ENCODE measurements around the gene CYP2J2.

CYP2J2 gene

DNA sequence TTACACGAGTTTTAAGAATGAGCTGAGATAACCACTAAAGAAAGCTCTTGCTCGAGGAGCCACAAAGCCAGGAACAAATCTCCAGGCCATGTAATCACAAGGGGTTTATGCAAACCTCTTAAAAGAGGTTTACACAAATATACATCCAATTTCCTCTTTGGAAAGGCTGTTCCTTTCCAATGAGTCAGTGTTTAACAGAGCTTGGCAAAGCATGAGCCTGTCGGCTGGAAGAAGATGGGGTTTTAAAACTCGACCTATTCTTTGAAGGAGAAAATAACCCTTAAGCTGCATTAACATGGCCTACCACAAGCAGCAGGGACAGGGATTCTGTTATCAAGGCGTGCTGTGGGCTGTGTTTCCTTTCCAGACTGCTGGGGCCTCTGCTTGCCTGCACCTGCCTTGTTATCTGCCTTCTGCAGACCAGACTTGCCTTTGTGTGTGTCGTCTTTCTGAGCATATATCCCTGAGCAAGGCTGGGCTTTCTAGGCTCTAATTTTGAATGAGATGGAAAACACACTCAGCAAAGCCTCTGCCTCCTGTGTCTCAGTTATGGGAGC is 40.6 kb upstream of the CYP2J2 start:
- no peak for DNase-seq (ENCODE audit: extremely low read depth, low read depth)
- TF ChIP-seq CTCF (IDR thresholded peaks at IDR 0.05; ENCODE audit: low read depth, low read length), result no peak

- no peak for DNase-seq (ENCODE audit: extremely low read depth, low read depth)
Observed at GRCh38 chr1:59952065-59952464, 25.5 kb upstream of the CYP2J2 start.

DNA sequence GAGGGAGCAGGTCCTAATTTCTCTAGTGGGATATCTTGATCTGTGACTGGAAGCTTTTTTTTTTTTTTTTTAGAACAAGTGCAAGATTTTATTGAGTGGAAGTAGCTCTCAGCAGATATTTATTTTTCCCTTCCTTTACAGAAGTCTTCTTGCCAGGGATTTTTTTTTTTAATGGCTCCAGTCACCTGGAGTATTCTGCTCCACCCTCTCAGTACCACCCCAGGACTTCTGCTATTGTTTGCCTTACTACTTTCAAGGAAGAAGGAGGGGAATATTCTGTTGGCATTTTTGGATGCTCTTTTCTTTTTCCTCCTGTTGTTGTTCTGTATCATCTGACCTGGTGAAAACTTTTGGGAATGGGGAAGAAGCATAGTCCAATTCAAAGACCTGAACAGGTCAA is 23.1 kb upstream of the CYP2J2 start:
- no peak for TF ChIP-seq CTCF (IDR thresholded peaks at IDR 0.05; ENCODE audit: low read depth, low read length)
- DNase-seq (ENCODE audit: extremely low read depth, low read depth), result no peak

More at GRCh38 chr1:59952065-59952464, 25.5 kb upstream of the CYP2J2 start:
- no peak for TF ChIP-seq CTCF (IDR thresholded peaks at IDR 0.05; ENCODE audit: low read depth, low read length)

DNA sequence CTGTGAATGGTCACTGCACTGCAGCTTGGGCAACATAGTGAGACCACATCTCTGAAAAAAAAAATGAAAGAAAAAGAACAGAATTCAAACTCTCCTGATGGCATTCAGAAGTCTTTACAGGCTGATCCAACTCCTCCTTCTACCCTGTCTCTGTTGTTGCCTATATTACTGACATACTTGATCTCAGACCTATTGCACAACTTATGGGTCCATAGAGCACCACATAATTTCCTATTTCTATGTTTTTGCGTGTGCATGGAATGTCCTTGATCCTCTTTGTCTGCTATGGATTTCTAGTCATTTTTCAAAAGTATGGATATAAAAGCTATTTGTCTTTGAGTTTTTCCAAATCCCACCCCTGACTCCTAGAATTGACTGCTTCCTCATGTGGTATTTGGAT is 22.4 kb upstream of the CYP2J2 start:
- TF ChIP-seq CTCF (IDR thresholded peaks at IDR 0.05; ENCODE audit: low read depth, low read length), result no peak
- no peak for DNase-seq (ENCODE audit: extremely low read depth, low read depth)

DNA sequence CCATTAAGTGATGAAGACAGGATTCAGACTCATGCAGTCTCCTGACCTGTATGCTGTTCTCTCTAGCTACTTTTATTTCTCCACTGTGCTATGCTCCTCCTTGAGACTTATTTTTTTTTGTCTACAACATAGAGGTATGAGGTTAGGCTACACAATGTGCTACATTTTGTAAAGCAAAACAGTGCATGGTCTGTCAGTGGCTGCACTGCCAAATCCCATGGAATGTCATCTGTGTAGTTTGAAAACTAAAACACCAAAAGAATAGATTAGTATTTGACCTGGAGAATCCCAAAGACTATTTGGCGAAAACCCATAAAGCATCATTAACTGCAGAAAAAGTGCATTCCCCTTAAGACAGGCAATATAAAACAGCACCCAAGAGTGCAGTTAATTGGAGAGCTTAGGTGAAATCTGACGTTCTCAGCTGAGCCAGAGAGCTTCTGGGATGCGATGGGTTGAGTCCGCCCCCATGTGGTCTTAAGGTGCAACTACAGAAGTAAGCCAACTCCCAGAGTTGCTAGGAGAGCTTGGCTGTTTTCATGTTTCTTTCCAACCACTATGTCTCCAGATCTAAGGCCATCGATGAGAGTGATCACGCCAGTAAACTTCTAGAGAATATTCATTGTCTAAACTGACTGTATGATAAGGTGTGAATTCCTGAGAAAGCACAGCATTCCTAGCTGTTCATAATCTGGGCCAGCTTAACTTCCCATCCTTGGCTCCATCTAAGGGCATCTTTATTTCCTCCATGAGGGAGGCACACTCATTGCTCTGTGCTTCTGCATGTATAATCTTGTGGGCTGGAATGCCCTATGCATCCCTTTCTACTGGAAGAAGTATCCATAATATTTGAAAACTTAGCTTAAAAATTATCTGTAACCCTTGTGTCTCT is 20.7 kb upstream of the CYP2J2 start:
- DNase-seq (ENCODE audit: extremely low read depth, low read depth), result no peak
- TF ChIP-seq CTCF (IDR thresholded peaks at IDR 0.05; ENCODE audit: low read depth, low read length), result peak; percentile 94

- DNase-seq (ENCODE audit: extremely low read depth, low read depth), result no peak
- no peak for TF ChIP-seq CTCF (IDR thresholded peaks at IDR 0.05; ENCODE audit: low read depth, low read length)
Observed at GRCh38 chr1:59945790-59946189, 19.2 kb upstream of the CYP2J2 start.

GRCh38 chr1:59939393-59939792 is 12.8 kb upstream of the CYP2J2 start:
- no peak for DNase-seq (ENCODE audit: extremely low read depth, low read depth)
- no peak for TF ChIP-seq CTCF (IDR thresholded peaks at IDR 0.05; ENCODE audit: low read depth, low read length)
